ENCODE measurements around the gene NUCB1. TPM values are rescaled to one million over a fixed set of nuclear protein-coding genes. Genes with fewer than 3 reads are reported as not detected.
"Not testable (repeated sequence)": the region's sequence is repeated elsewhere in the genome, so short reads cannot be mapped to it uniquely, and the experiment has no call there.

NUCB1 gene
- total RNA-seq, 1 donor from 2014 or later = 250 TPM

GRCh38 chr19:48913114-48913889, 13.2 kb downstream of the NUCB1 start:
- no peak overlapping the region for H3K4me3 ChIP-seq (ENCODE audit: low read depth, low read length)
- TF ChIP-seq CTCF (conservative IDR thresholded peaks at IDR 0.05; ENCODE audit: low read depth, low read length) = no peak
- no peak for DNase-seq (ENCODE audit: low read depth)

GRCh38 chr19:48914181-48914580, 14.1 kb downstream of the NUCB1 start:
- DNase-seq (ENCODE audit: low read depth) = no peak
- H3K4me3 ChIP-seq (ENCODE audit: low read depth, low read length) = no peak overlapping the region
- TF ChIP-seq CTCF (conservative IDR thresholded peaks at IDR 0.05; ENCODE audit: low read depth, low read length) = no peak

GRCh38 chr19:48915757-48916156, 15.6 kb downstream of the NUCB1 start:
- DNase-seq (ENCODE audit: low read depth) = no peak
- H3K4me3 ChIP-seq (ENCODE audit: low read depth, low read length) = no peak overlapping the region
- TF ChIP-seq CTCF (conservative IDR thresholded peaks at IDR 0.05; ENCODE audit: low read depth, low read length) = no peak

- no peak for TF ChIP-seq CTCF (conservative IDR thresholded peaks at IDR 0.05; ENCODE audit: low read depth, low read length)
- no peak overlapping the region for H3K4me3 ChIP-seq (ENCODE audit: low read depth, low read length)
- DNase-seq (ENCODE audit: low read depth) = no peak
Measured at GRCh38 chr19:48918071-48918470, 18.0 kb downstream of the NUCB1 start.

- no peak for DNase-seq (ENCODE audit: low read depth)
- H3K4me3 ChIP-seq (ENCODE audit: low read depth, low read length) = no peak overlapping the region
- TF ChIP-seq CTCF (conservative IDR thresholded peaks at IDR 0.05; ENCODE audit: low read depth, low read length) = no peak
Measured at GRCh38 chr19:48918801-48919247, 18.7 kb downstream of the NUCB1 start.

GRCh38 chr19:48919271-48919670, 19.2 kb downstream of the NUCB1 start:
- not testable (repeated sequence) for DNase-seq (ENCODE audit: low read depth); H3K4me3 ChIP-seq (ENCODE audit: low read depth, low read length)

GRCh38 chr19:48920949-48921348, 20.8 kb downstream of the NUCB1 start:
- H3K4me3 ChIP-seq (ENCODE audit: low read depth, low read length) = no peak overlapping the region
- DNase-seq (ENCODE audit: low read depth) = no peak
- no peak for TF ChIP-seq CTCF (conservative IDR thresholded peaks at IDR 0.05; ENCODE audit: low read depth, low read length)

Measured in epithelial cell of proximal tubule (primary cell).